Sigmoid colon (tissue), 7 donors: ENCODE data around the gene CYBC1. TPM values are rescaled to one million over a fixed set of nuclear protein-coding genes. Genes with fewer than 3 reads are reported as not detected.

ENCODE experiments used
- DNase-seq: peaks from one replicate; pipeline ENCODE4 v3.0.0-alpha.2; 2019
- H3K27ac ChIP-seq, 4 donors: fragments of 200-600 bp; sonication (generic); one replicate each; pipeline ENCODE4 v1.5.1; 2016 to 2019; ENCODE audit warnings: mild to moderate bottlenecking in 1 of 4
- H3K27me3 ChIP-seq, 3 donors: fragments of 200-600 bp; sonication (generic); one replicate each; pipeline ENCODE4 v1.5.1; 2019; ENCODE audit warnings: mild to moderate bottlenecking in 1 of 3
- H3K36me3 ChIP-seq, 4 donors: fragments of 200-600 bp; sonication (generic); one replicate each; pipeline ENCODE4 v1.5.1; 2016 to 2019
- H3K4me1 ChIP-seq, 4 donors: fragments of 200-600 bp; sonication (generic); one replicate each; pipeline ENCODE4 v1.5.1; 2017 to 2019
- H3K4me3 ChIP-seq, 4 donors: fragments of 200-600 bp; sonication (generic); one replicate each; pipeline ENCODE4 v1.5.1; 2017 to 2019; ENCODE audit warnings: mild to moderate bottlenecking in 2 of 4, moderate library complexity in 1 of 4
- H3K9me3 ChIP-seq, 4 donors: fragments of 200-600 bp in 3 of 4; sonication (generic) in 3 of 4; one replicate each; pipeline versions ENCODE4 v1.5.1 to v1.6.1; 2013 to 2019
- EP300 ChIP-seq, 4 donors: sonication (generic); formaldehyde crosslinking; IDR thresholded peaks; one replicate each; pipeline ENCODE4 v1.6.1; 2017; ENCODE audit warnings: antibody characterized with exemption in 4 of 4
- POLR2A ChIP-seq, 2 donors: fragments of 450-650 bp; IDR thresholded peaks; one replicate each; pipeline ENCODE4 v1.6.1; 2016; ENCODE audit warnings: antibody characterized with exemption in 2 of 2, mild to moderate bottlenecking in 2 of 2, moderate library complexity in 2 of 2
- POLR2AphosphoS5 ChIP-seq, 4 donors: sonication (generic); formaldehyde crosslinking; IDR thresholded peaks; one replicate each; pipeline ENCODE4 v1.6.1; 2017; ENCODE audit warnings: antibody characterized with exemption in 4 of 4
- WGBS, 2 donors: extraction: QIAGEN DNeasy Blood & Tissue Kit; methylation state at CpG; one replicate each; pipeline ENCODE4 v1.1.7; 2013; 5-methylcytosine and 5-hydroxymethylcytosine counted together
- intact Hi-C: fragments of 100-400 bp; cut with DNase I; formaldehyde crosslinking; loops from one replicate; pipeline ENCODE4 v1.15.1; 2023
- polyA plus RNA-seq, 3 donors: library from polyadenylated mRNA; stranded (reverse); fragments of 200-250 nt; gene quantifications; one replicate each; pipeline ENCODE4 v1.2.3, GENCODE V29; 2013
- total RNA-seq, 4 donors: library from RNA; depleted of rRNA; stranded (reverse); fragments of >200 nt; gene quantifications; one replicate each; pipeline ENCODE4 v1.1.0, GENCODE V29; 2016
- TF ChIP-seq, protein P1 (sequence below), 4 experiments: fragments of 450-650 bp in 3 of 4; fragments of 200-600 bp in 1 of 4; IDR thresholded peaks; one replicate each; pipeline ENCODE4 v1.5.1; 2016 to 2019; ENCODE audit warnings: antibody characterized with exemption in 4 of 4, mild to moderate bottlenecking in 3 of 4, moderate library complexity in 2 of 4
- donor health status: healthy with polysubstance abuse.
- donor health status: Bipolar disorder and iron deficiency.
- donor health status: healthy.

CYBC1 gene
- total RNA-seq: 10 to 100 TPM; 22.8 to 76.6 (median 46.7) TPM
- 100 to 1,000 TPM in 1 of 3 donors, 10 to 100 TPM in 2; 25.8 to 116 (median 32.1) TPM for polyA plus RNA-seq

- Histone ChIP-seq H3K27ac (peak within 1 kb of the TSS; percentile 88 to 92 (median 90)), H3K9me3 (no peaks in the 10 kb centered on the region), H3K4me1 (peaks cover 0 to 25% (median 22%) of the 10 kb centered on the region in 4 donors), H3K4me3 (peak within 1 kb of the TSS; percentile 83 to 87 (median 84)), H3K36me3 (peaks cover 0 to 11% (median 0%) of the 10 kb centered on the region in 4 donors), H3K27me3 (no peaks in the 10 kb centered on the region)
- TF ChIP-seq POLR2A (IDR thresholded peaks at IDR 0.05) (peak; percentile 90 to 93), POLR2AphosphoS5 (IDR thresholded peaks at IDR 0.05) (peak; percentile 96 to 98 (median 96)), EP300 (IDR thresholded peaks at IDR 0.05) (peak in 2 of 4 donors; percentile 53 to 80)
- TF ChIP-seq, protein P1, sequence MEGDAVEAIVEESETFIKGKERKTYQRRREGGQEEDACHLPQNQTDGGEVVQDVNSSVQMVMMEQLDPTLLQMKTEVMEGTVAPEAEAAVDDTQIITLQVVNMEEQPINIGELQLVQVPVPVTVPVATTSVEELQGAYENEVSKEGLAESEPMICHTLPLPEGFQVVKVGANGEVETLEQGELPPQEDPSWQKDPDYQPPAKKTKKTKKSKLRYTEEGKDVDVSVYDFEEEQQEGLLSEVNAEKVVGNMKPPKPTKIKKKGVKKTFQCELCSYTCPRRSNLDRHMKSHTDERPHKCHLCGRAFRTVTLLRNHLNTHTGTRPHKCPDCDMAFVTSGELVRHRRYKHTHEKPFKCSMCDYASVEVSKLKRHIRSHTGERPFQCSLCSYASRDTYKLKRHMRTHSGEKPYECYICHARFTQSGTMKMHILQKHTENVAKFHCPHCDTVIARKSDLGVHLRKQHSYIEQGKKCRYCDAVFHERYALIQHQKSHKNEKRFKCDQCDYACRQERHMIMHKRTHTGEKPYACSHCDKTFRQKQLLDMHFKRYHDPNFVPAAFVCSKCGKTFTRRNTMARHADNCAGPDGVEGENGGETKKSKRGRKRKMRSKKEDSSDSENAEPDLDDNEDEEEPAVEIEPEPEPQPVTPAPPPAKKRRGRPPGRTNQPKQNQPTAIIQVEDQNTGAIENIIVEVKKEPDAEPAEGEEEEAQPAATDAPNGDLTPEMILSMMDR (IDR thresholded peaks at IDR 0.05): no peak
- intact Hi-C loops: loop anchor here (2.0 to 5.0 kb wide), 2 partner anchors 32 to 153 kb away; partner anchors contain the start of genes HEXD and OGFOD3
- 0 to 1% methylated on average over 91 of the region's 91 CpGs for WGBS, 2 donors
- peak; percentile 97 for DNase-seq
Measured at GRCh38 chr17:82450357-82451106, at the start of gene CYBC1. TSS of gene CYBC1 (minus strand) at chr17:82450752. CDS start at chr17:82449254, 1,498 bp downstream.

GRCh38 chr17:82497483-82498405 is 47.2 kb upstream of the CYBC1 start:
- 7 to 9% methylated on average over 66 of the region's 66 CpGs for WGBS, 2 donors
- H3K36me3 ChIP-seq: no peaks in the 10 kb centered on the region
- intact Hi-C loops: loop anchor here (1.0 to 10.0 kb wide), 4 partner anchors 22 to 147 kb away; partner anchors contain the start of genes FOXK2, NARF and WDR45B
- TF ChIP-seq POLR2A (IDR thresholded peaks at IDR 0.05) (no peak), EP300 (IDR thresholded peaks at IDR 0.05) (no peak), POLR2AphosphoS5 (IDR thresholded peaks at IDR 0.05) (no peak)
- TF ChIP-seq, protein P1 (IDR thresholded peaks at IDR 0.05): no peak
- peak; percentile 80 for DNase-seq
- peak overlapping the region; percentile 48 to 73 (median 56) for H3K4me3 ChIP-seq
- no peaks in the 10 kb centered on the region for H3K27me3 ChIP-seq
- no peaks in the 10 kb centered on the region for H3K9me3 ChIP-seq
- H3K27ac ChIP-seq: peak overlapping the region; percentile 82 to 97 (median 94)
- peaks cover 0 to 43% (median 27%) of the 10 kb centered on the region in 4 donors for H3K4me1 ChIP-seq

- peak; percentile 99 for DNase-seq
- Histone ChIP-seq H3K36me3 (no peaks in the 10 kb centered on the region), H3K9me3 (no peaks in the 10 kb centered on the region), H3K4me1 (peaks cover 0 to 40% (median 29%) of the 10 kb centered on the region in 4 donors), H3K4me3 (peak overlapping the region; percentile 48 to 73 (median 56)), H3K27ac (peak overlapping the region; percentile 82 to 97 (median 94)), H3K27me3 (no peaks in the 10 kb centered on the region)
- TF ChIP-seq, protein P1 (IDR thresholded peaks at IDR 0.05): no peak
- TF ChIP-seq POLR2AphosphoS5 (IDR thresholded peaks at IDR 0.05): peak; percentile 94 to 97 (median 94)
- peak in 2 of 4 donors; percentile 24 to 69 for TF ChIP-seq EP300 (IDR thresholded peaks at IDR 0.05)
- TF ChIP-seq POLR2A (IDR thresholded peaks at IDR 0.05): peak; percentile 75 to 78
- intact Hi-C loops: loop anchor here (1.0 to 10.0 kb wide), 4 partner anchors 23 to 148 kb away; partner anchors contain the start of genes FOXK2, NARF and WDR45B
- WGBS, 2 donors: 9 to 12% methylated on average over 83 of the region's 83 CpGs
Measured at GRCh38 chr17:82496529-82497434, 46.2 kb upstream of the CYBC1 start.
